SKM-1 treated with dmso at 0.1 percent for 144 hours (cell line): ENCODE results near the gene SLC22A23.

Experiments
- DNase-seq: peaks from one replicate; lab custom pipeline; 2025; ENCODE audit not compliant: unreplicated experiment; lab: John Stamatoyannopoulos, UW

Gene SLC22A23

DNA sequence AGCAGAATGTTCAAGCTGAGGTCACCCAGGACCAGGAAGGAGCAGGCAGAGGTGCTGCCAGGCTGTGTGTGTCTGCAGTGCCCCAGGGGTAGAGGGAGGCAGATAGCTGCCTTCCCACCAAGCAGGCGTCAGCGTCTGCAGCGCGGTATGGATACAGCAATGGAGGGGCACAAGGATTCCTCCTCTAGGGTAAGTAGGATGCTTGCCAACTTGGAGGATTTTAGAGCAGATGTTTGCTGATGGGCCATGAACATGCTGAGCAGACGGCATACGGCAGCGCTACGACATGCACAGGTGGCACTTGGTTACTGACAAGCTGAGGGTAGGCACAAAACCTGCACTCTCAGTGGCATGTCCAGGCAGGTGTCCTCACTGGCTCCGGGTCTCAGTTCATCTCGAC is 150.0 kb downstream of the SLC22A23 start:
- no peak for DNase-seq

DNA sequence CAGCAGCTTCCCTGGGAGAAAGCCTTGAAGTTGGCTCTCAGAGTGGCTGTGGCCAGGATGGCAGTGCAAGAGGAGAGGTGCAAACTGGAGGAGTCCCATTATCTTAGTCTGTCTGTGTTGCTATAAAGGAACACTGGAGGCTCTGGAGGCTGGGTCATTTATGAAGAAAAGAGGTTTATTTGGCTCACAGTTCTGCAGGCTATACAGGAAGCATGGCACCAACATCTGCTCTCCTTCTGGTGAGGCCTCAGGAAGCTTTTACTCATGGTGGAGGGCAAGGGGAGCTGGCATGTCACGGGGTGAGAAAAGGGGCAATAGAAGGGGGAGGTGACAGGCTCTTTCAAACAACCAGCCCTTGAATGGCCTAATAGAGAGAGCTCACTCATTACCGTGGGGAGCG is 151.0 kb downstream of the SLC22A23 start:
- no peak for DNase-seq

DNA sequence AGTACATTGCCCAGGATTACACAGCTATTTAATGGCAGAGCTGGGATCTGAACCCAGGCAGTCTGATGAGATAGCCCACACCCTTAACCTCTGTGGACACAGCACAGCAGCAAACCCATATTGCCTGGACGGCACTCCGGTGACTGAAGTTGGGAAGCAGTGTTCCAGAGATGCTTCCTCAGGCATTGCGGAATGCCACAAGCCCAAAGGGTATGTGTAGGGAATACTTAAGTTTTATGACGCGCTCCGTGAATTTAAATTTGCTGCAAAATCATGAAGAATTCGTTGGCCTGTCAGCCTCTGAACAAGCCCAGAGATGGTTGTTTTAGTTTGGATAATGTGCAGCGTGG is 151.7 kb downstream of the SLC22A23 start:
- no peak for DNase-seq

DNA sequence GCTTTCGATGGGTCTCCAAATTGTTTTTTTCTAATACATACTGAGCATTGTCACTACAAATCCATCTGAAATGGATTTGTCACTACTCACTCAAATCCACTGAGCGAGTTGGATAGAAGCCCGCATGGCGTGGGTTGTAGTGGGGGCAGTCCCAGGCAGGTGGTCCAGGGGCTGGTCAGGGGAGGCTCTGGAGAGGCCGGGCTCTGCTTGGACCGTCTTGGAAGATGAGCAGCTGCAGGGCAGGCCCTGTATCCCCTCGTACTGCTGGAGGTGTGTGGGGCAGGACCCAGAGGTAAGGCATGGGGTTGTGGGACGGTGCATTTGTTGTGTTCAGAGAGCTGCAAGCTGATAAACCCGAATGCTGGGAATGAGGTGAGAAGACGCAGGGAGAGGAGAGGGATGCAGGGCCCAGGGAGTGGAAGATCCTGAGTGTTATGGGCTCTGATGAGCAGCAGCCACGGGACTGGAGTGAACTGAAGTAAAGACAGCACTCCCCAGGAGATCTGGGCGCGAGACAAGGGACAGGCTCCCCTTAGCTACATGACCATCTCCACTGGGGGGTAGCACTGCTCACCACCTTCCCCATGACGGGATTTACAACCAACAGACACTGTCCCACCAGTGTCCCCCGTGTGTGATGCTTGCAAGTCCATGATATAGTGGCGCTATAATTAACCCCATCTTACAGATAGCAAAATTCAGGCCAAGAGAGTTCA is 152.2 kb downstream of the SLC22A23 start:
- DNase-seq: no peak

DNA sequence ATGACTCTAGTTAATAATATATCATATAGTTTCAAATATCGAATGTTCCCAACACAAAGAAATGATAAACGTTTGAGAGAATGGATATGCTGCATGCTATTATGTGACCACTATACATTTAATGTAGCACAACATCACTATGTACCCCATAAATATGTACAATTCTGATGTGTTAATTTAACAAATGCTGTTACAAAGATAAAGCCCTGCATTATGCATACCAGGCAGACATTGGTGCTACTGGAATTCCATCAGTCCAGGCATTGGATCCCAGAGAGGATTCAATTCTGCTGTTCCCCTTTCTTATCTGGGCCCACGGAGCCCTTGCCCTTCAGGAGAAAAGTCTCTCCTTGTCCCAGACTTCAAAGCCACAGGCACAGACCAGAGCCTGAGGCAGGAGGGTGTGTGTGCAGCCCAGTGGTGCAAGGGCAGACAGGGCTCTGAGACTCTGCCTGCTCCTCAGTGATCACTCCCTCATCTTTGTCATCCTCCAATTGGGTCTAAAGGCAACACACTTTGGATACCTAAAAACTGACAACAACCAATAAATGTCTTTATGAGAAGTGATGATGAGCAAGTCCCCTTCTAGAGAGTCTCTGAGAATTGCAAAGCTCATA is 152.9 kb downstream of the SLC22A23 start:
- DNase-seq: no peak

DNA sequence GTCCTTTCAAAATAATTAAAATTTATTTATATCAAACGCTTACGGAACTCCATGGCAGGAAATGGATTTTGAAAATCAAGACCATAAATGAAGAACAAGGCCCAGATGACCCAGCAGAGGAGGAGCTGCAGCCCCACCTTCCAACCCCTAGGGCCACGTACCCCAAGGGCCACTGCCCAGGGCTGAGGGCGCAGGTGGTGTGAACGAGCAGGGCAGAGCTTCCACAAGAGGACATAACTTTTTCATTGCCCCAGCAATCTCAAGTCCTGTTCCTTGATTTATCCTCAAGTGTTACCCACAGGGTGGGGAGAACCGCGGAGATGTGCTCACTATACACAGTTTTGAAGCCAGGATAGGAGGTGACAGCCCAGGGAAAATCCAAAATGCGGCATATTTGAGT is 155.3 kb downstream of the SLC22A23 start:
- DNase-seq: no peak

DNA sequence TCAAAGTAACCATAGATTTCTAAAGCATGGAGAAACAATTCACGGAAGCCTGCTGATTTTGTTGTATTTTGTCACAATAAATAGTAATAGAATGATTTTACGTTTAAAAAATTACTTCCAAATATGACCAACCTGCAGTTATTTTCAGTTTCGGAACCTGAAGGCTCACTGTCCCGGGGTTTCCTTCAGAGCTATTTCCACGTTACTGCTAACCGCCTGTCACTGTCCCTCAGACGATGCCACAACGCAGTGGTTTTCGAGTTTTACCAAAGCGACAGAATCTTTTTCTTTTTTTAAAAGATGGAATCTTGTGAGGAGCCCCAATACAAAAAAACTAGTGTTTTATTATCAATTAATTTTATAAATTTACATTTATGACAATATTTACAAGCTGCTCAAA is 157.6 kb downstream of the SLC22A23 start:
- DNase-seq: no peak

DNA sequence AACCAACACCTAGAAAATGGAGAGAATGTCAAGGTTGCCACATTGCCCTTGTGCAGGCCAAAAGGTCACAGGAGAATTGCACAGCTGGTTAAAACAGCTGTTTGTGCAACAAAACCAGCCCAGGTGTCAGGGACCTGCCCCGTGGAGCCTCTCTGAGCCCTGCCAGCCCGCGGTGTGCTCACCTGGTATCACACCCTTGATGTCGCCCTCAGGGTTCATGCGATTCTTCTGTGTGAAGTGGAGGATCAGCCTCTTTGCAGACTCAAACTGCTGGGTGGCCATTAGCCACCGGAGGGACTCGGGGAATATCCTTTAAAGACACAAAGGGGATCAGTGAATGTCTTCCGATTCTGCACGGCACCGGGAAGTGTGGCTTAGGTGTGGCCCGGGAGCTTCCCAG is 158.9 kb downstream of the SLC22A23 start:
- DNase-seq: no peak

DNA sequence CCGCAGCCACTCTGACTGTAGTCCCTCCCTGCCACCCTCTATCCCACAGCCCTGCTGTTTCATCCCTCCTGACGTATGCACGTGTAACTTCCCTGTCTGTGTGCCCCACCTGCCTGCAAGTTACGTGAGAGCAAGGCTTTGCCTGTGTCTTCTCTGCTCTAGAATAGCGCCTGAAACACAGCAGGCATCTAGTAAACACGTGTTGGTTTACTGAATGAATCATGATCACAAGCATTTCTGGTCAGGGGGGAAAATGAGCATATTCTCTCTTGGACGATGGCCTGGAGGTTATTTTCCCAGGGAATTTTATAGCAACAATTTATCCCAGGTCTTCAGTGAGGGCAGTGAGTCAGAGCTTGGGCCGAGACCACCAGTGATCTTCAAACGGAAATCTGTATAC is 159.8 kb downstream of the SLC22A23 start:
- no peak for DNase-seq

DNA sequence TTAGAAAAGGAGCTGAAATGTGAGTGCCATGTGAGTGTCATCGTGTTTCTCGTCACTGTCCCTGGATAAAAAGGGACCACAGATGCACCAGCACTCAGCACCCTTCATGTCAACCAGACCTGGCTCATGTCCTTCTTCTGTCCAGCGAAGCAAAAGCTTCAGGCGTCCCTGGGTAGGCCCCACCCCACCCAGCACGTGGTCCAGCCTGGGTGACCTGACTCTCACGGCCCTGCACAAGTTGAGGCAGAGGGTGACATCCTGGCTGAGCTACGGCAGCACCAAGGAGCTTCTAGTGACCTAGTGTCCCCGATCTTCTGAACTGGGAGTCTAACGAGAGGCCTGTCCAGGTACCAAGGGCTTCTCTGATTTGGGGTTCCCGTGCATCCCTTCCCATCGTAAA is 160.3 kb downstream of the SLC22A23 start:
- no peak for DNase-seq

DNA sequence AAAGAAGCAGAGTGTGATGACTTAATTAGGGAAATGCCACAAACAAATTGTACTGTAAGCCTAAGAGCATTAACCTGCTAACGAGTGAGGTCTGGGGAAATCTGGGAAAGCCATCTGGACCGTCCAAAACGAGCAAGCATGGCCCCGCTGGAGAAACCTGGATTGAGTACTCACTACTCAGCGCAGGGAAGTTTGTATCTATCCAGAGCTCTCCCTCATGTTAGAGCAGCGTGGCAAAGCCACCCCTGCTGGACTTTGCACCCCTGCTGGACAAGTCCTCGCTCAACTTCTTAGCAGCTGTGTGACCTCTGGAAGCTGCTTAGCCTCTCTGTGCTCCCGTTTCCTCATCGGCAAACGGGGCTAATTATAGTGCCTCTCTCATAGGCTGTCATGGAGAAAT is 160.8 kb downstream of the SLC22A23 start:
- DNase-seq: no peak

DNA sequence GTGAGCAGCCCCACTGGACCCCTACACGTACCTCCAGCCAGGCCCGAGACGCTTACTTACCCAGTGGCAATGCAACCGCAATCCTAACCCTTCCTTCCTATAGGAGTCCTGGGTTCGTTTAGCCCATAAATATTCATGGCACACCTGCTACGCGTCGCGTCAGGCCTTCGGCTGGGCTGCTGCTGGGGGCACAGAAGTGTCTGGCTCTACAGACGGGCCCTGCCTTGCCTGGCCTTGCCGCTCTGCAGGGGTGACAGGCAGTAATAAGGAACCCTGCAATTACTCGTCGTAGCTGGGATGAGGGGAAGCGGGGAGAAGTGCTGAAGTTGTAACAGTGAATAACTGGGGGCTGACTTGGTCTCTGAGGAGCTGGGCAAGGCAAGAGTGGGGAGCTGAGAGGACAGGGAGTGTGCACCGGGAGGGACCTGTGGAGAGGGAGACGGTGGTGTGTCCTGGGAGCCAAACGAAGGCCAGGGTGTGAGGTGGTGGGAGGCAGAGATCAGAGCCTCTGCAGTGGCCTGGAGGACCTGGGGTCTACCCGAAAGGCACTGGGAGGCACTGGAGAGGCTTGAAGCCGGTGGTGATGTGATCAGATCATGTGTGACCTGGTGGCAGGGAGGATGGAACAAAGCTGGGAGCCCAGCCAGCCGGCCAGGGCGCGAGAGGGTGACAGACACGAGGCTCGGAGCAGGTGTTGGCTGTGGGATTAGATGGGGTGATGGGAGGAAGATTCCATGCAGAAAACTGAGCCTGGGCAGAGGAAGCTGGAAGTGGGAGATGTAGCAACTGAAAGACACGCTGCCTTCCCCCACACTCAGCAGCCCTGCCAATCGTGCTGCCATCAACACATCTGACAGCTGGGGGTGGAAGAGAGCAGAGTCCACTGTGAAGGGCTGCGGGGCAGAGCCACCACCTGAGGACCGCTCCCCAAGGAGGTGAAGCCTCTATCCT is 161.7 kb downstream of the SLC22A23 start:
- DNase-seq: no peak

DNA sequence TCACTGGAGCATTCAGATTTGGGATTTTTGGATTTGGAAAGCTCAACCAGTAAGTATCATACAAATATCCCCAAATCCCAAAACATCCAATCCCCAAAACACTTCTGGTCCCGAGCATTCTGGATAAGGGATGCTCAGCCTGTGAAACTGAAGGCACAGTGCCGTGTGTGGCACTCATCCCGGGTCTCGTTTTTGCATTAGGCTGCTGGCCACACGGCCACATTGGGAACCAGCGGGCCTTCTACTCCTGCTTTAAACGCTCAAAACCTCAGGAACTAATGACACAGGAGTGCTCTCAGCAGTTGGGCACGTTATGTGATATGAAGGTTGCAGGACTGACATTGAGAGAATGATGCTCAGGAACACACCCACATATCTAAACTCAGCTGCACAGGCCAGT is 162.5 kb downstream of the SLC22A23 start:
- no peak for DNase-seq

DNA sequence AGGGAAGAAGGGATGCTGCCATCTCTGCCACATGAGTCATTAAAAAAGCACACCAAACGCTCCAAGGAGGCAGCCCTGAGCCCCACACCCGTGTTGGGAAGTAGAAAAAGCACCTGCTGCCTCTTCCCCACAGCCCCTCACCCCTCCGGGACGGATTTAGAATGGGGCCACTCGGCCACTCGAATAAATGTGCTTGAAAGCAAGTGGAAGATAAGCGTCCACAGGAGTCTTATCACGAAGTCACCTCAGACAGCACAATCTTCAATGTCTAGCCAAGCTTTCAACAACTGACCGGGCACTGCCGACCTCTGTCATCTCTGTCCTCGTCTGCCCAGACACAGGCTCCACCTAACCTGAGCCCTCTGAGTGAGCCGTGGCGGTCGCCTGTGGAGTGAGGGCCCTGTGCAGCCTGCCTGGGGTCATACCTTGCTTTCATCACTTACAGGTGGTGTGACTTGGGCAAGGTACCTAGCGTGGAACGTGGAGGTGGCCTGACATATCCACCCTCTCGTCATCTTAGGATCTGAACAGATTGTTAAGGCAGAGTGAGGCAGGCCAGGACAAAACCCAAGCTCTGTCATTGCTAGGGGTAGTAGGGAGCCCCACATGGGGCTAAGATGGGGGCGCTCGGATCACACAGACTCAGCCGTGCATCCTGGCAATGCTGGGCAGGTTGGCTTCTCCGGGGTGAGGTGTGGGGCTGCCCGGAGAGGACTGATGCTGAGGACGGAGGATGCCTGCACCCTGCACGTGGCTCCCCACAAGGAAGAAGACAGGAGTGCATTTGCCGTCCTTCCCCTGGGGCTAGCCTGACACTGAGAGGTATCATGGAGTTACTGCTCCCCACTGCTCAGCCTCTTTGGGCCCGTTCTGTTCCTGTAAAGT is 163.3 kb downstream of the SLC22A23 start:
- DNase-seq: peak; percentile 8

DNA sequence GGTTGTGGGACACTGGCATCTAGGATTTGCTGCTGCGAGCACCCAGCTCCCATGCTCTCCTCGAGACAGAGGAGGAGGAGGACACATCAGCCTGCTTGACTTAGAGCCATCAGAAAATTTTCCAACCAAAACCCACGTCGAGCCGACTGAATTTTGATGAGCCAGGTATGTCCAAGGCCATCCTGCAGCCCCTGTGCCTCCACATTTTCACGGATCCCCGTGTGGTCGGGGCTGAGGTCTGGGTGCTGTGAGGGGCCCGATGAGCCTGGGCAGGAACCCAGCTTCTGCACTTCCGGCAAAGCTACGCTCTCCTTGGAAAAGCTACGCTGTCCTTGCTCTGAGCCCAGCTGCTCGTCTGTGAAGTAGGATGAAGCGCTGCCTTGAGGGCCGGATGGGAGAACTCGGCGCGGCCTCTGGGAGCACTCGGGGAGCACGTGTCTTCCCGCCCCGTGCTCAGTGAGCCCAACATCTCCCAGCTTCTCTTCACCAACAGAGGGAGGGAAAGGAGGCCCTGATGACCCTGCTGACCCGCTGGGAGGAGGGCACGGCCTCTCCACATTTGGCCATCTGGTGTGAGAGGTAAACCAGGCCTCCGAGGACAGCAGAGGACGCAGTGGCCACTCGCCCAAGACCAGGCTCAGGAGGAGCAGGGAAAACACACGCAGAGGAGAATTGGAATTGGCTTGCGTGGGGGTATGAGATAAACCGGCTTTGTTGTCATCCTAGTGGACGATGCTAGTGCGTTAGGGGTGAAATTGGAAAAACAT is 164.2 kb downstream of the SLC22A23 start:
- DNase-seq: no peak

DNA sequence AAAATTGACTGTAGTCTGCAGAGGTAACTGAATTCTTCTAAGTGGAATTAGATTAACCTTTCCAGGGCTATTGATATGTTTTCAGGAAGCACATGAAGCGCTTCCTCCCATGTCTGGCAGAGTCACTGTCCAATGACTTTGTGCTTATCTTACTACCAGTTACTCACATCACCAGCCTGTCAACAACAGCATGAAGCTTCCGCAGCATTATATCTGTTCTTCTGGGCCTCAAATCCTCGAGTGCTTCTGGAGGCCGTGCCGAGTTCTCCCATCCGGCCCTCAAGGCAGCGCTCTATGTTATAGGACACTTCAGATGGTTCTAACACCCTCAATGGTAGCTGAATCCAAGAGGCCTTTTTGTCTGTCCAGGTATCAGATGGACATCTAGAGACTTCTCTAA is 164.9 kb downstream of the SLC22A23 start:
- DNase-seq: no peak

DNA sequence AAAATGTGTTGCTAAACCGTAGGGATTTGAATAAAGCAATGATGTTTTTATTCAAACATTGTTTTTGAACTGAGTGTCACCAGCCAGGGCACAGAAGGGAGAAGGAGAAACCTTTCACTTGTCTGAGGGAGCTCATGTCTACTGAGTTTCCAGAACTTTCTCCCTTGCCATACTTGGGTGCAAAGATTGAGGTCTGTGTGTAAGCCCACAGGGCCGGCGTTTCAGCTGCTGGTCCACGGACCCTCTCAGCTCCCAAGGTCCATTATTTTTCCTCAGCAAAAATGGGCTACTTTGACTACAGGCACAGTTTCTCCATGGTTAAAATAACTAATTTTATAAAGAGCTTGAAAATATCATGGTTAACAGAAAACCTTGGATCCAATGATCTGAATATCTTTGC is 165.5 kb downstream of the SLC22A23 start:
- DNase-seq: no peak

DNA sequence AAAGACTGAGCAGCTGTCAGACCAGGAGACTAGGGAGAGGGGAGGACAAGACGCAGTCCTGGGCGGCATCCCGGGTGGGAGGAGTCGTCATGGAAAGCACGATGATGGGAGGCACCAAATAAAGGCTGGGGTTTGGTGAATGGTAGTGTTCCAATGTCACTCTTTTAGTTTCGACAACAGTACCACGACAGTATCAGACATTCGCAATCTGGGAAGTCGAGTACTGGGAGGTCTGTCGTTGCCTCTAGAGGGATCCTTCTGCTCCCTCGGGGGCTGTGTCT is 166.0 kb downstream of the SLC22A23 start:
- no peak for DNase-seq

DNA sequence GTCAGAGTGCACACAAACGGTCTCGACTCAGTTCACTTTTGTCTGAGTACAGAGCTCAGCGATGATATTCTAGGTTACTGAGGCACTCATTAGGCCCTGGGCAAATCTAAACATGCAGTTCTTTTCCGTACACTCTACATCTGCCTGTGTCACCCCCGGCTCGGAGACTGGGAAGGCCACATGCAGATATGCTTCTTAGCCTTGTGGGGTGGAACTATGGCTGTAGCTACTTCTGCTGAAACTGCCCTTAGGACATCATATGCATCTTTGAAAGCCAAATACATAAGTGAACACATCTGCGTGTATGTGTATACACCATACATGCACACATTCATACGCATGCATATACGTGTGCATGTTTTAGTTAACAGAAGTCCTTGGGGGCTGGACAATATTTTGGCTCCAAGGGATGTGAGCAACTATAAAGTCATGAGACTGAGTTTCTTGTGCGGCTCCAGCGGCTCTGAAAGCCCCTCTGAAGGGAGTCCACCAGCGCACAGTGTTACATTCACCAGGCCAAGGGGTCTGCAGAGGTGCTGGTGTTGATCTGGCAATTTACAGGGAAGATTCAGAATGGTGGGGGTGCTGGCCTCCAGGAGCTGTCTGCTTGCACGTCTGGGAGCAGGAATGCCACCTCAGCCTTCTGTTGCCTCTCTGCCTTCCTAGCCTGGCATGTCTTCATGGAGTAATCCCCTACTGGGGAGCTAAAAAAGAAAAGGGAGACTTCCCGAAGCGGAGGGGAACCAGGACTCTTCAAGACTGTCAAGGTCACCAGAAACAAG is 166.5 kb downstream of the SLC22A23 start:
- no peak for DNase-seq

DNA sequence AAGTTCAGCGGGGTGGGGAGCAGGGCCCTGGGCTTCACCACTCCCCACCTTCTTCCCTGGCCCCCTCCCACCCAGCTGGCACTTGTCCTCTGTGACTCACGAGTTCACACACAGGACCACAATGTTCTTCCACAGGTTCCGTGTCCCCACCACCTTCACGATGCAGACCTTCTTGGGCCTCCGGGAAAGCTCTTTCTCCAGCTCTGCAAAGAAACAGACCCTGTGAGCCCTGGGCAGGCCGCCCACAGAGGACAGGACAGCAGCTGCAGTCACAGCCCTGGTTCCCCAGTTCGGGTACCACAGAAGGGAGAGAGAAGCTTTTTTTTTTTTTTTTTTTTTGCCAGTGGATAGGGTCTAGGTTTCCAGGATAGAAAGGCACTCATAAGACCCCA is 167.2 kb downstream of the SLC22A23 start:
- DNase-seq: no peak
